ENCODE data around the gene NCAPH2. TPM values are rescaled to one million over a fixed set of nuclear protein-coding genes. Genes with fewer than 3 reads are reported as not detected.

NCAPH2 gene
- total and polyA plus RNA-seq, 2 donors from 2014 or later, result 31.4 to 41.5 TPM

- no peak for DNase-seq
- intact Hi-C loops (cut with DNase I), result no loop called here
- no peaks in the 10 kb centered on the region for H3K27me3 ChIP-seq (ENCODE audit: control insufficient read depth, insufficient read depth, low read length)
- FAIRE-seq, result no peak
- H3K4me1 ChIP-seq (ENCODE audit: control insufficient read depth in 2 of 3, insufficient read depth in 2 of 3, low read depth in 1 of 3, low read length in 3 of 3), result no peaks in the 10 kb centered on the region
- TF ChIP-seq, protein P1, sequence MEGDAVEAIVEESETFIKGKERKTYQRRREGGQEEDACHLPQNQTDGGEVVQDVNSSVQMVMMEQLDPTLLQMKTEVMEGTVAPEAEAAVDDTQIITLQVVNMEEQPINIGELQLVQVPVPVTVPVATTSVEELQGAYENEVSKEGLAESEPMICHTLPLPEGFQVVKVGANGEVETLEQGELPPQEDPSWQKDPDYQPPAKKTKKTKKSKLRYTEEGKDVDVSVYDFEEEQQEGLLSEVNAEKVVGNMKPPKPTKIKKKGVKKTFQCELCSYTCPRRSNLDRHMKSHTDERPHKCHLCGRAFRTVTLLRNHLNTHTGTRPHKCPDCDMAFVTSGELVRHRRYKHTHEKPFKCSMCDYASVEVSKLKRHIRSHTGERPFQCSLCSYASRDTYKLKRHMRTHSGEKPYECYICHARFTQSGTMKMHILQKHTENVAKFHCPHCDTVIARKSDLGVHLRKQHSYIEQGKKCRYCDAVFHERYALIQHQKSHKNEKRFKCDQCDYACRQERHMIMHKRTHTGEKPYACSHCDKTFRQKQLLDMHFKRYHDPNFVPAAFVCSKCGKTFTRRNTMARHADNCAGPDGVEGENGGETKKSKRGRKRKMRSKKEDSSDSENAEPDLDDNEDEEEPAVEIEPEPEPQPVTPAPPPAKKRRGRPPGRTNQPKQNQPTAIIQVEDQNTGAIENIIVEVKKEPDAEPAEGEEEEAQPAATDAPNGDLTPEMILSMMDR (IDR thresholded peaks at IDR 0.05; ENCODE audit: borderline replicate concordance, extremely low read depth, insufficient read depth), result no peak
- H3K9ac ChIP-seq (ENCODE audit: low read length in 3 of 3), result no peak overlapping the region
- H3K9me3 ChIP-seq (ENCODE audit: control insufficient read depth in 2 of 3, insufficient read depth in 1 of 3, low read length in 3 of 3), result no peaks in the 10 kb centered on the region
- H3K36me3 ChIP-seq (ENCODE audit: control insufficient read depth in 2 of 3, insufficient read depth in 3 of 3, low read length in 3 of 3), result peaks cover 0 to 62% (median 20%) of the 10 kb centered on the region in 3 donors
- no peak overlapping the region for H3K27ac ChIP-seq (ENCODE audit: low read depth in 2 of 2, low read length in 2 of 2)
- H3K4me3 ChIP-seq (ENCODE audit: low read length in 3 of 3), result no peak overlapping the region
Measured at GRCh38 chr22:50460938-50461337, 47.1 kb upstream of the NCAPH2 start.

DNA sequence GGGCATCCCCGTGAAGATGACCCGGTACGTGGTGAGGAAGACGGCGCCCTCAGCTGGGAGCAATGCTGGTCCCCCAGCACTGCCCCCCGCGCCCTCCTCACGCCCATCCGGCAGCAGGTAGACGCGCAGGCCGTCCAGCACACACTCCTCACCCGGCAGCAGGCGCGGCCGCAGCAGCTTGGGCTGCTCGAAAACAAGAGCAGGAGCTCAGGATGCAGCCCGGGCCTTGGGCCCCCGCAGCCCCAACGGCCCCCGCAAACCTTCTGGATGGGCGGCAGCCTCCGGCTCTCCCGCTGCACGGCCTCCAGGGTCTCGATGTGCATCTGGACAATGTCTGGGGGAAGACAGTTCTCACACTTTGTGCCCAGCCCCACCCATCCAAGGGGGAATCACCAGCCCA lies 46.5 kb upstream of the NCAPH2 start:
- Histone ChIP-seq H3K9me3 (ENCODE audit: control insufficient read depth in 2 of 3, insufficient read depth in 1 of 3, low read length in 3 of 3) (no peaks in the 10 kb centered on the region), H3K27ac (ENCODE audit: low read depth in 2 of 2, low read length in 2 of 2) (no peak overlapping the region), H3K9ac (ENCODE audit: low read length in 3 of 3) (no peak overlapping the region), H3K4me1 (ENCODE audit: control insufficient read depth in 2 of 3, insufficient read depth in 2 of 3, low read depth in 1 of 3, low read length in 3 of 3) (no peaks in the 10 kb centered on the region), H3K36me3 (ENCODE audit: control insufficient read depth in 2 of 3, insufficient read depth in 3 of 3, low read length in 3 of 3) (peaks cover 0 to 66% (median 20%) of the 10 kb centered on the region in 3 donors), H3K27me3 (ENCODE audit: control insufficient read depth, insufficient read depth, low read length) (no peaks in the 10 kb centered on the region), H3K4me3 (ENCODE audit: low read length in 3 of 3) (no peak overlapping the region)
- FAIRE-seq, result no peak
- DNase-seq, result no peak
- intact Hi-C loops (cut with DNase I), result no loop called here
- TF ChIP-seq, protein P1 (IDR thresholded peaks at IDR 0.05; ENCODE audit: borderline replicate concordance, extremely low read depth, insufficient read depth), result no peak

DNA sequence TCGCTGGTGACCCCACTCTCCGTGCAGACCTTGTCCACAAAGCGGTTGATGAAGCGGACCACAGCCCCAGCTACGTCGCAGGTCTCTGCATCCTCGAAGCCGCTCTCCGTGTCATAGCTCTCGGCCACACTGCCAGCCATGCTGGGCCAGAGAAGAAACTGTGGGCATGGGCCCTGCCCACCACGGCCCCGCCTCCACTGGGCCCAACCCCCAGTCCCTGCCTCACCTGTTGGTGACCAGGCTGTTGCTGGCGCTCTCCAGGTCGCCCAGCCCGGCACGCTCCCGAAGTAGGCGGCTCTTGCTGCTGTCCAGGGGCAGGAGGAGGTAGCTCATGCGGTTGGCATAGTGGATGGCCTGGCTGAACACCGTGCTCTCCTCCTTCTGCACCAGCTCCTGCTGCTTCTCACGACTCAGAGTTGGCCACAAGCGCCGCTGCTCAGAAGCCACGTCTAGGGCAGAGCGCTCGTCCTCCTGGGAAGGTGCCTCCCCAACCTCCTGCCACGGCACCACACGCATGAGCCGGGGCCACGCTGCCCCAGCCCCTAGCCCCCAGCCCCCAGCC lies 46.0 kb upstream of the NCAPH2 start:
- DNase-seq (no peak), FAIRE-seq (no peak)
- intact Hi-C loops (cut with DNase I), result no loop called here
- no peak overlapping the region for H3K9ac ChIP-seq (ENCODE audit: low read length in 3 of 3)
- H3K4me3 ChIP-seq (ENCODE audit: low read length in 3 of 3), result no peak overlapping the region
- H3K9me3 ChIP-seq (ENCODE audit: control insufficient read depth in 2 of 3, insufficient read depth in 1 of 3, low read length in 3 of 3), result no peaks in the 10 kb centered on the region
- no peak overlapping the region for H3K27ac ChIP-seq (ENCODE audit: low read depth in 2 of 2, low read length in 2 of 2)
- TF ChIP-seq, protein P1 (IDR thresholded peaks at IDR 0.05; ENCODE audit: borderline replicate concordance, extremely low read depth, insufficient read depth), result no peak
- H3K4me1 ChIP-seq (ENCODE audit: control insufficient read depth in 2 of 3, insufficient read depth in 2 of 3, low read depth in 1 of 3, low read length in 3 of 3), result no peaks in the 10 kb centered on the region
- no peaks in the 10 kb centered on the region for H3K27me3 ChIP-seq (ENCODE audit: control insufficient read depth, insufficient read depth, low read length)
- peaks cover 0 to 66% (median 25%) of the 10 kb centered on the region in 3 donors for H3K36me3 ChIP-seq (ENCODE audit: control insufficient read depth in 2 of 3, insufficient read depth in 3 of 3, low read length in 3 of 3)
